Measurements from ENCODE around the gene CDC14B.

DNA sequence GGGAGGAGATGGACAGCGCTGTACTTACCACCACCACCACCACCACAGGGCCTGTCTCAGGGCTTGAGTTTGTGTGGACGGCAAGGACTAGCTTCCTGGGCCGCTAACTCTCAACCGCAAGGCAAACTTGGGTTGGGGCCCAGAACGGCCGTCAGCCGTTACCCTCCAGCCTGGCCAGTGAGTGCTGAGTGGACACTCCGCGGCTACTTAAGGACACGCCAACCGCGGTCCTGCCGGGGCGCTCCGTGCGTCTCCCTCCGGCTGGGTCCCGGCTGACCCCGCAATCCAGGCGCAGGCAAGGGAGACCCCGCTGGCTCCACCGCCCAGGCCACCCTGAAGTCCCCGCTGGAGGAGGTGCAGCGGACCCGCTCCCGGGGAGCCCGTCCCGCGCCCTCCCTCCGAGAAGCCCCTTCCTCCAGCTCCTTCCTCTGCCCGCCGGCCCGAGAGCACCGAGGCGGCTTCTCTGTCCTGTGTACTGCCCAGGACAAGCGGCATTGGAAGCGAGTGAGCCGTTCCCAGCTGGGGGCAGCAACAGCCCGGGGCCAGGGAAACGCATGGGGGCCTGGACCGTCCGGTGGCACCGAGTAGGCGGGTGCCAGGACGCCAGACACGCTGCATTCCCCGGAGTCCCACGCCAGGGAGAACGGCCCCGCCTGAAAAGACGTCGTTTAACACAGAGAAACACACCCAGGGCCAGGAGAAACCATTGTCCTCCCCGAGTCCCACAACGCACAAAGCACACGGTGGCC lies 123.1 kb downstream of the CDC14B start:
- TF ChIP-seq CTCF (IDR thresholded peaks at IDR 0.05; ENCODE audit: insufficient read depth, low read length, poor library complexity, severe bottlenecking) (no peak), EZH2phosphoT487 (conservative IDR thresholded peaks at IDR 0.05; ENCODE audit: low read length) (no peak)
